G401.6 (cell line): ENCODE measurements around the gene IL23A.
A peak's percentile ranks its signal among the peaks of the same experiment; 100 is the strongest.
"Not testable (repeated sequence)": the region's sequence is repeated elsewhere in the genome, so short reads cannot be mapped to it uniquely, and the experiment has no call there.

Source experiments
- FAIRE-seq: peaks from 2 replicates; lab custom pipeline; 2012; peaks lifted over from hg19 to GRCh38; lab: Jason Lieb, UNC

IL23A gene, protein sequence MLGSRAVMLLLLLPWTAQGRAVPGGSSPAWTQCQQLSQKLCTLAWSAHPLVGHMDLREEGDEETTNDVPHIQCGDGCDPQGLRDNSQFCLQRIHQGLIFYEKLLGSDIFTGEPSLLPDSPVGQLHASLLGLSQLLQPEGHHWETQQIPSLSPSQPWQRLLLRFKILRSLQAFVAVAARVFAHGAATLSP

DNA sequence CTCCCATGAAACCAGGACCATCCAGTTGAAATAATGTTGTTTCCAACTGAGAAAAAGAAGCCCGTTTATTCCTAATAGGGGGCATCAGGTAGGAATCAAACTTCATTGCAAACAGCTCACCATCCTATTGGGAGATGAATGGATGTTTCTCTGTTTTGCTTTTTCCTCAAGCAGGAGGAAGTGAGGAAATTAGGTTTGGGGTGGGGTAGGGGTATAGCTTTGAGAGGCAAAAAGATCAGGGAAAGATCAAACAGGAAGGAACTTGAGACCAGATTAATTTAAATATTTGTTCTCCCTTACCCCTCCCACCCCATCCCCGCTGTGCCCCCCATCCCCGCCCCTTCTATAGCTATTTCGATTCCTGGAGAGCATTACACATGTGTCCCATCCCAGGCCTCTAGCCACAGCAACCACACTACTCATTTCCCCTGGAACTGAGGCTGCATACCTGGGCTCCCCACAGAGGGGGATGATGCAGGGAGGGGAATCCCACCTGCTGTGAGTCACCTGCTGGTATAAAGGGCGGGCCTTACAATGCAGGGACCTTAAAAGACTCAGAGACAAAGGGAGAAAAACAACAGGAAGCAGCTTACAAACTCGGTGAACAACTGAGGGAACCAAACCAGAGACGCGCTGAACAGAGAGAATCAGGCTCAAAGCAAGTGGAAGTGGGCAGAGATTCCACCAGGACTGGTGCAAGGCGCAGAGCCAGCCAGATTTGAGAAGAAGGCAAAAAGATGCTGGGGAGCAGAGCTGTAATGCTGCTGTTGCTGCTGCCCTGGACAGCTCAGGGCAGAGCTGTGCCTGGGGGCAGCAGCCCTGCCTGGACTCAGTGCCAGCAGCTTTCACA lies at the start of gene IL23A:
Gene IL23A, plus strand, starts transcription at position 577 of the 850 bp plus-strand sequence. Its CDS starts 161 bp downstream, at position 738.
- no peak for FAIRE-seq

DNA sequence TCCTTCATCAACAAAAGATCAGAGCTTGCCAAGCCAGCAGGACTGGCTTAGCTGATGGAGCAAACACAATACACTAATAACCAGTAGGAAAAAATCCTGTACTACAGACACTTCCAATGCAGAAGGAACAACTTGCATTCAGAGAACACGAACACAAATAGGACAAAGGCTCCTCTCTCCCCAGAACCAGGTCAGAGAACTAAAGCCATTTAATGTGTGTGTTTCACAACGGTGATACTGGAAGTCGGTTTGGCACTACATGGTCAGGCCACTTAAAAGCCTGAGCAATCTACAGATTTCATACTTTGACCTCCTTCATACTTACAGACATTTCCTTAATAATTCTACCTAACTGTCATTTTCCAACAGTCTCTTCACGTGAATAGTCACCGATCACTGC lies 44.9 kb upstream of the IL23A start:
- no peak for FAIRE-seq

DNA sequence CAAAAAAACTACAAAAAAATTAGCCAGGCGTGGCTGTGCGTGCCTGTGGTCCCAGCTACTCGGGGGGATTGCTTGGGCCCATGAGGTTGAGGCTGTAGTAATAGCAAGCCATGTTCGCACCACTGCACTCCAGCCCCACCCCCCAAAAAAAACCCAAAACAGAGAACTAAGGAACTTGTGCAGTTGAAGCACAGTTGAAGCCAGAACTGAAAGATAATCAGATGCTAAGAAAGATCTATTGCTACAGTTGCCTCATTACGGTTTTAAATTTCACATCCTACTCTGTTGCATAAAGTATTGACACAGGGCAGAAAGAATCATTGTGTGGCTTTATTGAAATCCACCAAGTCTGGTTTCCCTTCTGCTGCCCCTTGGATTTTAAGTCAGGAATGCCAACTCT lies 42.4 kb upstream of the IL23A start:
- FAIRE-seq = no peak

GRCh38 chr12:56297400-56297799 lies 41.3 kb upstream of the IL23A start:
- no peak for FAIRE-seq

DNA sequence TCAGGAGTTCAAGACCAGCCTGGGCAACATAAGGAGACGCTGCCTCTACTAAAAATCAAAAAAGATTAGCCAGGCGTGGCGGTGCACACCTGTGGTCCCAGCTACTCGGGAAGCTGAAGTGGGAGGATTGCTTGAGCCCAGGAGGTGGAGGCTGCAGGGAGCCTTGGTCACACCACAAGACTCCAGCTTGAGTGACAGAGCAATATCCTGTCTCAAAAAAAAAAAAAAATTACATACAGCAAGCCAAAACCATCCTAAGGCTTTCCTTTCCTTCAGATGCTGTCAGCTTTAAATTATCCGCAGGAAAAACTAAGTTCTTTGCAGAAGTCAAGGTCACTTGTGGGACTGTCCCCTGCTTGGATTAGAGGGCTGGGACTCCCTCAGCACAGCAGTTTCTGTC lies 39.9 kb upstream of the IL23A start:
- FAIRE-seq = no peak

DNA sequence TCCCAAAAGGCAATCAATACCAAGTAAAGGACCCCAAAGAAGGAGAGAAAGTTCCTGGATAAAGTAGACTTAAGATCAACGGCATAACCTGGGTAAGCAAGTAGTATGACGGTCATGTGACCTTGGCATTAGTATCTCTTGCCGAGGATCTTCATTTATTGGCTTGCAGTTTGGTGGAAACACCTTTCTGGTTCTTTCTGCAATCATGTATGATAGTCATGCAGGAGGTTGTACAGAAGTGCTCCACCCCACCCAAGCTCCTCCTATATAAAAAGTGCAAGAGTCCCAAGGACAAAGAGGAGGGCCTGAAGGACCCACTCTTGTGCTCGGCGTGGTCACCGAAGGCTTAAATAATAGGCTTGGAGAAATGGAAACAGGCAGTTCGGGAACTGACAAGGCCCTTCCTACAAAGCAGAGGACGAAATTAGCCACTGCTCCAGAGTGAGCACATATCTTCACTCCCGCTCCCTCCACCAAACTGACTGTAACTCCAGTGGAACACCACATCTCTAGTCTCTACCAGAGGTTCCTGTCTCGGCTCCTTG lies 39.3 kb upstream of the IL23A start:
- FAIRE-seq = no peak

DNA sequence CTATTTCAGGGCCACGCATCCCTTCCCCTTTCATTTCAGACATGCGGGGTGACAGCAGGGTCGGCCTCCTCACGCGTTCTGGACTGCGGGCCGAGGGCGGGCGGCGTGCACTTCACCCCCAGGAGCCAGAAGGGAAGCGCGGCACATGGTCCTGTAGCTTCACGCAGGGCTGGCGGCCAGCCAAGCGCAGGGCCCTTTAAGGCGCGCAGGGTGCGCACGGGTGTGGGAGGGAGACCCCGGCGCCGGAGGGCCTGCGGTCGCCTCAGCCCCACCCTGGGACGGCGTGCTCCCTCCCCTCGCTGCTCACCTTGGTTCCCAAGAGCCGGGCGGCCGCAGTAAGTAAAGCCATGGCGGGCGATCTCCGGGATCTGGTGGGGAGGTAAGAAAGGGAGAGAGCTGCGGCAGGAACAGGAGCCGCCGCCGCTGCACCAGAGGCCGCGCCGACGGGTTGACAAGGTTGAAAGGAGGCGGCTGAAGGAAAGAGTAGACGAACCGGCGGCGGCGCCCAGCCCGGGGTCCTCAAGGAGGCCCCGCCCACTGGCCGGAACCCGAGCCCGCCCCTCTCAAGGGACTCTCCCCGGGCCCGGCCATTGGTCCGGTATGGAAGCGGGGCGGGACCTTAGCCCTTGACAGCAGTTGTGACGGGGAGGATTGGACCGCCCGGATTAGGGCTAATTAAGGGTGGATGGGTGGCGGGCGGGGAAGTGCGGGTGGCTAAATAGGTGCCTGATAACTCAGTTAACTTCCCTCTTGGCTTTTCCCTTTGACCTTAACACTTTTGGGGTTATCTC lies 38.6 kb upstream of the IL23A start, which contains the start of gene CS:
Gene CS, minus strand, starts transcription at position 478 of the 791 bp plus-strand sequence. Its CDS starts 129 bp downstream, at position 349.
- peak; percentile 95 for FAIRE-seq

GRCh38 chr12:56300644-56301464 lies 37.8 kb upstream of the IL23A start:
- FAIRE-seq = no peak

DNA sequence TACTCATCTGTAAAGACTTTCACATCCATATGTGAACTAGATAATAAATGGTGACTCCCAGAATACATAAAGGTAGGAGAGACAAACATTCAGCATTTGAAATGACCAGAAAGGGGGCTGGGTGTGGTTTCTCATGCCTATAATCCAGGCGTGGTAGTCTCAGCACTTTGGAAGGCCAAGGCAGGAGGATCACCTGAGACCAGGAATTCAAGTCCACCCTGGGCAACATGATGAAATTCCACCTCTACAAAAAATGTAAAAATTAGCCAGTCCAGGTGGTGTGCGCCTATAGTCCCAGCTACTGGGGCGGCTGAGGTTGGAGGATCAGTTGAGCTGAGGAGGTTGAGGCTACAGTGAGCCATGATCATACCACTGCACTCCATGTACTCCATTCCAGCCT lies 34.4 kb upstream of the IL23A start:
- FAIRE-seq = no peak

- no peak for FAIRE-seq
Measured at GRCh38 chr12:56304872-56305590, 33.7 kb upstream of the IL23A start.

DNA sequence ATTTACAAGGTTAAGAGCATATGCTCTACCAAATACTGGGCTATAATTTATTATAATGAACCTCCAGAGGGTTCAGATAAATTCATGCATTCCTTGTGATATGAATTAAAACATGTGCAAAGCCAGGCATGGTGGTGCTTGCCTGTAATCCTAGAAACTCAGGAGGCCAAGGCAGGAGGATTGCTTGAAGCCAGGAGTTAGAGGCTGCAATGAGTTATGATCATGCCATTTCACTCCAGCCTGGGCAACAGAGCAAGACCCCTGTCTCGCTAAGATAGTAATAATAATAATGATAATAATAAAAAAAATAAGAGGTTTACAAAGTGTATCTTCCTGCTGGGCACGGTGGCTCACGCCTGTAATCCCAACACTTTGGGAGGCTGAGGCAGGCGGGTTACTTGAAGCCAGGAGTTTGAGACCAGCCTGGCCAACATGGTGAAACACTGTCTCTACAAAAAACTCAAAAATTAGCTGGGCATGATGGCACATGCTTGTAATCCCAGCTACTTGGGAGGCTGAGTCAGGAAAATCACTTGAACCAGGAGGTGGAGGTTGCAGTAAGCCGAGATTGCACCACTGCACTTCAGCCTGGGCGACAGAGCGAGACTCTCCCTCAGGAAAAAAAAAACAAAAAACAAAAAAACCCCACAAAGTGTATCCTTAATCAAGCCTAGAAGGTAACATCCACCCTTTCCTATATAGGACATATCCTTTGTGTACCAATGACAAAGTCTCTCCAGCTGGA lies 31.3 kb upstream of the IL23A start:
- no peak for FAIRE-seq

- no peak for FAIRE-seq
Measured at GRCh38 chr12:56308714-56309113, 30.0 kb upstream of the IL23A start.

DNA sequence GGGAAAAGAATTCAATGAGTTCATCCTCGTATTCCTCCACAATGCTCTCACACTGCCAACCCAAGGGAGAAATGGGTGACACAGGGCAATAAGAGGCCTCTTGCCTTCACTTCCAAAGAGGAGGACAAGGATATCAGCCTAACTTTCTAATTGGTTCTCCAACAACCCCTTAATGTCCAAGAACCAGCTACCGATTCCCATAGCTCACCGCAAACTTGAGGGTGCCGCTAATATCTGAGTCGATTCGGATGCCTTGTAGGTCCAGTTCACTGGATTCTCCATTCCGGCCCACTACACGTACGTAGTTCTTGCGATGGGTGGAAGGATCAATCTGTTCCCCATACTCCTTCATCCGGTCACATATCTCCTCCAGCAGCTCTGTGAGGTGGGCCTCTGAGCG lies 27.7 kb upstream of the IL23A start:
- no peak for FAIRE-seq

DNA sequence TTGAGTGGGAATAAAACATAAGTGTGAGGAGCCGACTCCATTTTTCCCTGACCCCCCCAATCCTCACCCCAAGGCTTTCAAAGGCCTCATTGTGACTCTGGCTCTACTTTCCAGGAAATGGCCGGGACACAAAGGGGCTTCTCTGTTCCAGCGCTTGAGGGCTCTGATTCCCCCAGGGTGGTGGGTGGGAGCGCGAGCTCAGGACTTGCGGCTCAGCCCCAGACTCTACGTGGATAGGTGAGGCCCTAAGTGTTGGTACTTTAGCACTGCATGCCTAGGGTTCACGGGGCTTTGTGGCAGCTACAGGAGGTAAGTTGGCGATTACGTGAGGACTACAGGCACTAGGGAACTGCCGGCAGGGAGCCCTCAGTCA lies 23.4 kb upstream of the IL23A start:
- no peak for FAIRE-seq

DNA sequence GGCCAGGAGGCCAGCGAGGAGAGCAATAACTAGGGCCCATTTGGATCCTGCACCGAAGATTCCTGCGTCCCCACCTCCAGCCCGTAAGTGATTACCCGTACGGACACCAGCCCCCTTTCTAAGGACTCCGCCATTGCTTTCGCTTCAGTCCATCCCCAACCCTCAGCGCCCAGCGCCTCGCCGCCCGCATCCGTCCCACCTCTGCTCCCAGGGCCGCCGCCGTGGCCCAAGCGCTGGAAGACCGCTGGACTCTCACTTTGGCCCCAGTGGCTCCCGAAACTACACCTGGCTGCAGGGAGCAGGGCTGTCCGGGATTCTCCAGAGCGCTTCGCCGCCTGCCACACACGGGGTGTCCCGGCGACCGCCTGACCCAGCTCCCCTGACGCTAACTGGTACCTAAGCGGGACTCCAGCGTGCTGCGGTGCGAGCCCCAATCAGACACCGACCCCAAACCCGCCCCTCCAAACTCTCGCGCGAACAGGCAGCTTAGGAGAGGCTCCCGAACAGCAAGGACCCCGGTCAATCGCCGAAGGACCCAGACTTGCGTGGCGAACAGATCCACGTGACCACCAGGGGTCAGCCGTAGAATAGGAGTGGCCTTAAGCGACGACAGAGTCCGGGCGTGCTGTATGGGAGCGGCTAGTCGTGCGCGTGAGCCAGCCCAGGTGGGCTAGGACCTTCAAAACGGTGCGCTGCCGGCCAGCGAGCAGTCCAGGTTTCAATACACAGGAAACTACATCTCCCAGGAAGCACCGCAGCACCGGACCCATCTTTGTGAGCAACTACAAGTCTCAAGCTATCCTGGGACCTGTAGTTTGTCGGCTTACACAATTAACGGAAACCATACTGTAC lies 22.8 kb upstream of the IL23A start, which contains the start of gene CNPY2:
Gene CNPY2, minus strand, starts transcription at position 367 of the 852 bp plus-strand sequence. CDS start 771 bp downstream, outside the sequence.
- peak; percentile 97 for FAIRE-seq

DNA sequence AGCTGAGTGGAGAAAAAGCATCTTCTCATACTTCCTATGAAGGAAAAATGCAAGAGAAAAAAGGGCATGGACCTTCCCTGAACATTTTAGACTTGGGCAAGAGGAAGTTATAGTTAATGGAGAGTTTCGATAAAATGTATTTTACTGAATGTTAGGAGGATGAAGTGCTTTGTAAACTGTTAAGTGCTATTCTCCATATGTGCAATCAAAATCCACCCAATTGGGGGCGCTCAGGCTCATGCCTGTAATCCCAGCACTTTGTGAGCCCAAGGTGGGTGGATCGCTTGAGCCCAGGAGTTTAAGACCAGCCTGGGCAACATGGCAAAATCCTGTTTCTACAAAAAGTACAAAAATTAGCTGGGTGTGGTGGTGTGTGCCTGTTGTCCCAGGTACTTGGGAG lies 21.0 kb upstream of the IL23A start:
- no peak for FAIRE-seq

DNA sequence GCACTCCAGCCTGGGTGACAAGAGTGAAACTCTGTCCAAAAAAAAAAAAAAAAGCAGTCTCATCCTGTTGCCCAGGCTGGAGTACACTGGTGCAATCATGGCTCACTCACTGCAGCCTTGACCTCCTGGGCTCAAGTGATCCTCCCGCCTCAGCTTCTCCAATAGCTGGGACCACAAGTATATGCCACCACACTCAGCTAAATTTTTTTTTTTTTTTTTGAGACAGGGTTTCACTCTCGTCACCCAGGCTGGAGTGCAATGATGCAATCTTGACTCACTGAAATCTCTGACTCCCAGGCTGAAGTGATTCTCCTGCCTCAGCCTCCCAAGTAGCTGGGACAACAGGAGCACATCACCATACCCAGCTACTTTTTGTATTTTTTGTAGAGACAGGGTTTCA lies 17.7 kb upstream of the IL23A start:
- FAIRE-seq = no peak

DNA sequence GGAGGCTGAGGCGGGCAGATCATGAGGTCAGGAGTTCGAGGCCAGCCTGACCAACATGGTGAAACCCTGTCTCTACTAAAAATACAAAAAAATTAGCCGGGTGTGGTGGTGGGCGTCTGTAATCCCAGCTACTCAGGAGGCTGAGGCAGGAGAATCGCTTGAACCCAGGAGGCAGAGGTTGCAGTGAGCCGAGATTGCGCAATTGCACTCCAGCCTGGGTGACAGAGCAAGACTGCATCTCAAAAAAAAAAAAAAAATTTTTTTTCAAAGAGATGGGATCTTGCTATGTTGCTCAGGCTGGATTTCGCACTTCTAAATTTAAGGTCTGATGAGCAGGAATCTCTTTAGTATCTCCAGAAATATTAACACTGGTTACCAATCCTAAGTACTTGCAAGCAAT lies 17.1 kb upstream of the IL23A start:
- not testable (repeated sequence) for FAIRE-seq

GRCh38 chr12:56324206-56324605 lies 14.5 kb upstream of the IL23A start:
- FAIRE-seq = no peak
